GM21576 (cell line): ENCODE measurements around the gene MRTFA.

Source experiments
- ATAC-seq: cut with Tn5 transposase; IDR thresholded peaks from one replicate; pipeline ENCODE4 v1.9.1; 2021; ENCODE audit warnings: mild to moderate bottlenecking, moderate library complexity; ENCODE audit not compliant: unreplicated experiment

MRTFA gene

GRCh38 chr22:40472579-40472978, 163.9 kb downstream of the MRTFA start:
- no peak for ATAC-seq

GRCh38 chr22:40472051-40472450, 164.5 kb downstream of the MRTFA start:
- no peak for ATAC-seq

- ATAC-seq = no peak
Observed at GRCh38 chr22:40469181-40469580, 167.3 kb downstream of the MRTFA start.

- ATAC-seq = no peak
Observed at GRCh38 chr22:40468616-40469015, 167.9 kb downstream of the MRTFA start.

GRCh38 chr22:40466976-40467375, 169.5 kb downstream of the MRTFA start:
- no peak for ATAC-seq

GRCh38 chr22:40463683-40464082, 172.8 kb downstream of the MRTFA start:
- ATAC-seq = no peak

- no peak for ATAC-seq
Observed at GRCh38 chr22:40463017-40463631, 173.4 kb downstream of the MRTFA start.

- no peak for ATAC-seq
Observed at GRCh38 chr22:40462195-40462984, 174.1 kb downstream of the MRTFA start.

GRCh38 chr22:40453671-40454070, 182.8 kb downstream of the MRTFA start:
- ATAC-seq = no peak

GRCh38 chr22:40452730-40453487, 183.6 kb downstream of the MRTFA start:
- ATAC-seq = no peak

- ATAC-seq = no peak
Observed at GRCh38 chr22:40451210-40451609, 185.3 kb downstream of the MRTFA start.

GRCh38 chr22:40450616-40451015, 185.9 kb downstream of the MRTFA start:
- ATAC-seq = no peak

- no peak for ATAC-seq
Observed at GRCh38 chr22:40449676-40450035, 186.9 kb downstream of the MRTFA start.

- no peak for ATAC-seq
Observed at GRCh38 chr22:40446203-40446602, 190.3 kb downstream of the MRTFA start.

- no peak for ATAC-seq
Observed at GRCh38 chr22:40444178-40444831, 192.2 kb downstream of the MRTFA start.

GRCh38 chr22:40443732-40444131, 192.8 kb downstream of the MRTFA start:
- ATAC-seq = no peak

GRCh38 chr22:40441761-40442390, 194.6 kb downstream of the MRTFA start:
- ATAC-seq = no peak

GRCh38 chr22:40436505-40437431, 199.8 kb downstream of the MRTFA start:
- ATAC-seq = peak; percentile 58

GRCh38 chr22:40434745-40435144, 201.8 kb downstream of the MRTFA start:
- ATAC-seq = no peak

- no peak for ATAC-seq
Observed at GRCh38 chr22:40434106-40434505, 202.4 kb downstream of the MRTFA start.
